ENCODE results near the gene SLC19A2. TPM values are rescaled to one million over a fixed set of nuclear protein-coding genes. Genes with fewer than 3 reads are reported as not detected.
A peak's percentile ranks its signal among the peaks of the same experiment; 100 is the strongest.

The SLC19A2 gene
- total RNA-seq, 1 experiment from 2014 or later = 13.2 TPM

GRCh38 chr1:169478094-169478672, 7.6 kb downstream of the SLC19A2 start:
- peaks cover 24% of the 10 kb centered on the region for H3K4me1 ChIP-seq (replicated peaks)
- no peak for DNase-seq (ENCODE audit: low read depth in 1 of 2, low spot score in 2 of 2)
- no peaks in the 10 kb centered on the region for H3K27me3 ChIP-seq (replicated peaks)
- H3K9me3 ChIP-seq (replicated peaks) = no peaks in the 10 kb centered on the region
- H3K4me3 ChIP-seq = no peak overlapping the region
- H3K36me3 ChIP-seq = peaks cover 2% of the 10 kb centered on the region; the same call in 1 of the 2 replicates
- no peak overlapping the region for H3K27ac ChIP-seq

DNA sequence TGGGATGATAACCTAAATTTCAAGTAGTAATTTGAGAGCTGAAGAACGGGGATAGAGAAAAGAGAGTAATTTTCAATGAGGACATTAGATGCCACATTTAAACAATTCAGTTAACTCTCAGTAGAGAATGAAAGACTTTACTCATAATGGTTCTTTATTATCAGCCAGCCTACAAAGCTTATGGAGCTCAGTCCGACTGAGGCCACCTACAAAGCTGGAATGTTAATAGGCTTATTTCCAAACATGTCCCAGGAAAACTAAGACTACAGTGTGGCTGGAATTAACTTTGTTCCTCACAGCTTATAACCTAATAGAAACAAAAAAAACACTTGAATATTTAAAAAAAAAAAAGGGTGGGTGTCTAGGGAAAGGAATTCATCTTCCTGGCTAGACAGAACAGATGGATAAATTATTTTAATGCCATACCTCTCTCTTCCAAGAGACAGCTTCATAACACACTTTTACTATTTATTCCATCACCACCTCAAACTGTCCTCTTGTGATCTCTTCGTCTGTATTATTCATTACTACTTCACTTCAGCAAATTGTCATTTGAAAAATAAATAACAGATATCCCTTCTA, 9.8 kb downstream of the SLC19A2 start:
- Histone ChIP-seq H3K4me3 (no peak overlapping the region), H3K4me1 (replicated peaks) (peaks cover 27% of the 10 kb centered on the region), H3K9me3 (replicated peaks) (no peaks in the 10 kb centered on the region), H3K27me3 (replicated peaks) (no peaks in the 10 kb centered on the region), H3K36me3 (peaks cover 2% of the 10 kb centered on the region; the same call in 1 of the 2 replicates), H3K27ac (peak overlapping the region; percentile 31; the same call in 1 of the 2 replicates)
- peak; percentile 53 to 71 for DNase-seq (ENCODE audit: low read depth in 1 of 2, low spot score in 2 of 2)

GRCh38 chr1:169474302-169474995, 11.3 kb downstream of the SLC19A2 start:
- no peak for DNase-seq (ENCODE audit: low read depth in 1 of 2, low spot score in 2 of 2)
- Histone ChIP-seq H3K4me3 (no peak overlapping the region), H3K4me1 (replicated peaks) (peaks cover 27% of the 10 kb centered on the region), H3K27me3 (replicated peaks) (no peaks in the 10 kb centered on the region), H3K36me3 (peaks cover 2% of the 10 kb centered on the region; the same call in 1 of the 2 replicates), H3K27ac (no peak overlapping the region), H3K9me3 (replicated peaks) (no peaks in the 10 kb centered on the region)

GRCh38 chr1:169473347-169473746, 12.4 kb downstream of the SLC19A2 start:
- H3K27me3 ChIP-seq (replicated peaks) = no peaks in the 10 kb centered on the region
- no peak overlapping the region for H3K27ac ChIP-seq
- H3K9me3 ChIP-seq (replicated peaks) = no peaks in the 10 kb centered on the region
- peaks cover 7% of the 10 kb centered on the region; the same call in 1 of the 2 replicates for H3K36me3 ChIP-seq
- H3K4me3 ChIP-seq = no peak overlapping the region
- DNase-seq (ENCODE audit: low read depth in 1 of 2, low spot score in 2 of 2) = no peak
- H3K4me1 ChIP-seq (replicated peaks) = peaks cover 27% of the 10 kb centered on the region

- DNase-seq (ENCODE audit: low read depth in 1 of 2, low spot score in 2 of 2) = no peak
- Histone ChIP-seq H3K36me3 (peaks cover 9% of the 10 kb centered on the region), H3K27me3 (replicated peaks) (no peaks in the 10 kb centered on the region), H3K9me3 (replicated peaks) (no peaks in the 10 kb centered on the region), H3K4me1 (replicated peaks) (peaks cover 27% of the 10 kb centered on the region), H3K27ac (no peak overlapping the region), H3K4me3 (no peak overlapping the region)
Observed at GRCh38 chr1:169472738-169473137, 13.0 kb downstream of the SLC19A2 start.

DNA sequence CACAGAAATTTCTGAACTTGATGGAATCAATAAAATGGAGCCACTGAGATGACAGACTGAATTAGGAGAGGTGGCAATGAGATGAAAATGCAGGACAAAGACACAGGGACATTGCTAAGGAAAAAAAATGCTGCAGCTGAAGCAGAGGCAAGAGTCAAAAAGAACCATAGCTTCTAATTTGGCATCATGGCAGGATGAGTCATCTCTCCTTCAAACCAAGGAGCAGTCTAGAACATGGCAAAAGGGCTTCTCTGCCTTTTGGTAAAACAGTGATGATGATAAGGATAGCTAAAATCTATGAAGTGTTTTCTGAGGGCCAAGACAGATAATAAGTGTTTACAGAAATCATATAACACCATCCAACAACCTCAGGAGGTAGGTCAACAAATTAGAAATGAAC, 16.8 kb downstream of the SLC19A2 start:
- H3K4me3 ChIP-seq = no peak overlapping the region
- DNase-seq (ENCODE audit: low read depth in 1 of 2, low spot score in 2 of 2) = no peak
- no peaks in the 10 kb centered on the region for H3K27me3 ChIP-seq (replicated peaks)
- peaks cover 7% of the 10 kb centered on the region for H3K4me1 ChIP-seq (replicated peaks)
- no peak overlapping the region for H3K27ac ChIP-seq
- H3K9me3 ChIP-seq (replicated peaks) = no peaks in the 10 kb centered on the region
- peaks cover 20% of the 10 kb centered on the region; the same call in 1 of the 2 replicates for H3K36me3 ChIP-seq

GRCh38 chr1:169466259-169467230, 19.2 kb downstream of the SLC19A2 start:
- no peak overlapping the region for H3K27ac ChIP-seq
- peak in 1 of 2 experiments; percentile 44 for DNase-seq (ENCODE audit: low read depth in 1 of 2, low spot score in 2 of 2)

GRCh38 chr1:169465281-169465680, 20.5 kb downstream of the SLC19A2 start:
- H3K27ac ChIP-seq = no peak overlapping the region
- H3K36me3 ChIP-seq = peaks cover 20% of the 10 kb centered on the region; the same call in 1 of the 2 replicates
- no peak for DNase-seq (ENCODE audit: low read depth in 1 of 2, low spot score in 2 of 2)
- no peaks in the 10 kb centered on the region for H3K9me3 ChIP-seq (replicated peaks)
- no peaks in the 10 kb centered on the region for H3K27me3 ChIP-seq (replicated peaks)
- H3K4me1 ChIP-seq (replicated peaks) = peaks cover 2% of the 10 kb centered on the region
- no peak overlapping the region for H3K4me3 ChIP-seq

More at GRCh38 chr1:169466259-169467230, 19.2 kb downstream of the SLC19A2 start:
- H3K27me3 ChIP-seq (replicated peaks) = no peaks in the 10 kb centered on the region
- no peaks in the 10 kb centered on the region; the same call in 1 of the 2 replicates for H3K4me1 ChIP-seq (replicated peaks)
- H3K4me3 ChIP-seq = no peak overlapping the region
- H3K9me3 ChIP-seq (replicated peaks) = no peaks in the 10 kb centered on the region
- peaks cover 20% of the 10 kb centered on the region; the same call in 1 of the 2 replicates for H3K36me3 ChIP-seq

GRCh38 chr1:169462385-169462784, 23.4 kb downstream of the SLC19A2 start:
- DNase-seq (ENCODE audit: low read depth in 1 of 2, low spot score in 2 of 2) = no peak
- Histone ChIP-seq H3K9me3 (replicated peaks) (no peaks in the 10 kb centered on the region), H3K27me3 (replicated peaks) (no peaks in the 10 kb centered on the region)

GRCh38 chr1:169461390-169462000, 24.2 kb downstream of the SLC19A2 start:
- Histone ChIP-seq H3K4me1 (replicated peaks) (peaks cover 3% of the 10 kb centered on the region; the same call in 1 of the 2 replicates), H3K27ac (no peak overlapping the region), H3K27me3 (replicated peaks) (no peaks in the 10 kb centered on the region), H3K9me3 (replicated peaks) (no peaks in the 10 kb centered on the region), H3K36me3 (peaks cover 10% of the 10 kb centered on the region; the same call in 1 of the 2 replicates), H3K4me3 (no peak overlapping the region)
- DNase-seq (ENCODE audit: low read depth in 1 of 2, low spot score in 2 of 2) = no peak

More at GRCh38 chr1:169462385-169462784, 23.4 kb downstream of the SLC19A2 start:
- H3K36me3 ChIP-seq = peaks cover 10% of the 10 kb centered on the region; the same call in 1 of the 2 replicates
- H3K4me1 ChIP-seq (replicated peaks) = peaks cover 3% of the 10 kb centered on the region; the same call in 1 of the 2 replicates
- no peak overlapping the region for H3K4me3 ChIP-seq
- H3K27ac ChIP-seq = no peak overlapping the region

- no peaks in the 10 kb centered on the region for H3K27me3 ChIP-seq (replicated peaks)
- no peak overlapping the region for H3K27ac ChIP-seq
- peaks cover under 1% of the 10 kb centered on the region; the same call in 1 of the 2 replicates for H3K36me3 ChIP-seq
- peaks cover 3% of the 10 kb centered on the region; the same call in 1 of the 2 replicates for H3K4me1 ChIP-seq (replicated peaks)
- H3K4me3 ChIP-seq = no peak overlapping the region
- DNase-seq (ENCODE audit: low read depth in 1 of 2, low spot score in 2 of 2) = no peak
- H3K9me3 ChIP-seq (replicated peaks) = no peaks in the 10 kb centered on the region; the same call in 1 of the 2 replicates
Observed at GRCh38 chr1:169460191-169460833, 25.4 kb downstream of the SLC19A2 start.

DNA sequence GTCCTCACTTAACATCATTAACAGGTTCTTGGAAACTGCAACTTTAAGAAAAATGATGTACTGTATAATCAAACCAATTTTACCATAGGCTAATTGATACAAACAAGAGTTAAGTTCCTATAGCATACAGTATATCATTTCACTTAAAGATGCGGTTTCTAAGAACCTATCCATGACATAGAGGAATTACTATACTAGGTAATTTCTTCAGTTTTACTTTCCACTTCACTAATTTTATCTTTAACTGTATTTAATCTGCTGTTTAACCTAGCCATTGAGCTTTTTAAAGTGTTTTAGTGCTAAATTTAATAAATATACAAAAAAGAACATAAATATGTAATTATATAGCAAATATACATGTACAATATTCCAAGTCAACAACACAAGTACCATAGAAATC, 28.3 kb downstream of the SLC19A2 start:
- Histone ChIP-seq H3K36me3 (no peaks in the 10 kb centered on the region), H3K27ac (no peak overlapping the region), H3K4me3 (no peak overlapping the region), H3K9me3 (replicated peaks) (no peaks in the 10 kb centered on the region; the same call in 1 of the 2 replicates), H3K4me1 (replicated peaks) (peaks cover 3% of the 10 kb centered on the region; the same call in 1 of the 2 replicates), H3K27me3 (replicated peaks) (no peaks in the 10 kb centered on the region)
- no peak for DNase-seq (ENCODE audit: low read depth in 1 of 2, low spot score in 2 of 2)

Measured in SJSA1 (cell line).